Measurements from ENCODE around the gene THPO. TPM values are rescaled to one million over a fixed set of nuclear protein-coding genes. Genes with fewer than 3 reads are reported as not detected.
A peak's percentile ranks its signal among the peaks of the same experiment; 100 is the strongest.

The THPO gene
- total RNA-seq, 1 experiment from 2014 or later = 1.6 TPM

GRCh38 chr3:184346480-184347190, 31.4 kb downstream of the THPO start:
- ChIA-PET CTCF (interaction anchor here (1.0 kb wide), 1 partner anchor 51 kb away, joined by 3 read pairs; no protein-coding TSS in a partner anchor), POLR2A (interaction anchor here (0.7 kb wide), 1 partner anchor 15 kb away, joined by 4 read pairs; no protein-coding TSS in a partner anchor)
- DNase-seq = no peak

GRCh38 chr3:184345317-184346144, 32.5 kb downstream of the THPO start:
- intact Hi-C loops (cut with micrococcal nuclease; ENCODE audit: unreplicated experiment) = loop anchor here (1.0 kb wide), 2 partner anchors 16 to 199 kb away; partner anchors contain the start of genes CLCN2 and POLR2H
- H3K4me3 Mint-ChIP-seq (ENCODE audit: unreplicated experiment) = no peak overlapping the region

More at GRCh38 chr3:184346480-184347190, 31.4 kb downstream of the THPO start:
- Mint-ChIP-seq H3K36me3 (ENCODE audit: insufficient read depth, unreplicated experiment) (peaks cover 24% of the 10 kb centered on the region), H3K27me3 (ENCODE audit: insufficient read depth, unreplicated experiment) (no peaks in the 10 kb centered on the region), H3K4me3 (ENCODE audit: unreplicated experiment) (no peak overlapping the region), H3K9me3 (ENCODE audit: unreplicated experiment) (no peaks in the 10 kb centered on the region), H3K27ac (ENCODE audit: unreplicated experiment) (no peak overlapping the region), H3K4me1 (ENCODE audit: low read depth, unreplicated experiment) (peaks cover 8% of the 10 kb centered on the region)
- Histone ChIP-seq H3K27me3 (replicated peaks; ENCODE audit: control insufficient read depth, insufficient read depth, low read length) (no peaks in the 10 kb centered on the region), H3K36me3 (ENCODE audit: control insufficient read depth, insufficient read depth, low read length) (no peaks in the 10 kb centered on the region), H3K4me3 (ENCODE audit: low read depth, low read length) (no peak overlapping the region), H3K4me1 (no peaks in the 10 kb centered on the region), H3K9me3 (no peaks in the 10 kb centered on the region)
- TF ChIP-seq CTCF (IDR thresholded peaks at IDR 0.05; ENCODE audit: insufficient read depth in 1 of 2, low read depth in 1 of 2, low read length in 1 of 2, severe bottlenecking in 1 of 2, unreplicated experiment in 1 of 2) = no peak
- intact Hi-C loops (cut with micrococcal nuclease; ENCODE audit: unreplicated experiment) = no loop called here
- BruUV-seq (replicated peaks) = no TSS peak

More at GRCh38 chr3:184345317-184346144, 32.5 kb downstream of the THPO start:
- H3K36me3 Mint-ChIP-seq (ENCODE audit: insufficient read depth, unreplicated experiment) = peaks cover 16% of the 10 kb centered on the region
- peak overlapping the region; percentile 12 for H3K27ac Mint-ChIP-seq (ENCODE audit: unreplicated experiment)
- no peaks in the 10 kb centered on the region for H3K4me1 ChIP-seq
- no peak overlapping the region for H3K4me3 ChIP-seq (ENCODE audit: low read depth, low read length)
- no peaks in the 10 kb centered on the region for H3K27me3 Mint-ChIP-seq (ENCODE audit: insufficient read depth, unreplicated experiment)
- no peaks in the 10 kb centered on the region for H3K9me3 ChIP-seq
- BruUV-seq (replicated peaks) = no TSS peak
- peak; percentile 65 to 70 for DNase-seq
- no peaks in the 10 kb centered on the region for H3K27me3 ChIP-seq (replicated peaks; ENCODE audit: control insufficient read depth, insufficient read depth, low read length)
- H3K4me1 Mint-ChIP-seq (ENCODE audit: low read depth, unreplicated experiment) = peaks cover 8% of the 10 kb centered on the region
- POLR2A ChIA-PET = interaction anchor here (0.9 to 1.0 kb wide), 2 partner anchors 16 to 17 kb away, joined by 3 to 4 read pairs; partner anchors contain the start of genes CLCN2 and POLR2H
- no peaks in the 10 kb centered on the region for H3K36me3 ChIP-seq (ENCODE audit: control insufficient read depth, insufficient read depth, low read length)
- CTCF ChIA-PET = interaction anchor here (0.6 to 1.1 kb wide), 4 partner anchors 10 to 156 kb away, joined by 3 to 4 read pairs (median 3); no protein-coding TSS in a partner anchor
- peak; percentile 51 to 74 for TF ChIP-seq CTCF (IDR thresholded peaks at IDR 0.05; ENCODE audit: insufficient read depth in 1 of 2, low read depth in 1 of 2, low read length in 1 of 2, severe bottlenecking in 1 of 2, unreplicated experiment in 1 of 2)
- no peaks in the 10 kb centered on the region for H3K9me3 Mint-ChIP-seq (ENCODE audit: unreplicated experiment)
